MM.1S (cell line): ENCODE data around the gene TTR.

Experiments
- EZH2 ChIP-seq: fragments of 300-600 bp; sonication (generic); optimal IDR thresholded peaks from 2 replicates; pipeline ENCODE3; 2017; ENCODE audit warnings: low read depth, mild to moderate bottlenecking, antibody characterized with exemption, low read length, mixed read lengths
- EZH2phosphoT487 ChIP-seq: fragments of 300-600 bp; sonication (generic); IDR thresholded peaks from 2 replicates; pipeline ENCODE4 v1.6.1; 2018; ENCODE audit warnings: antibody characterized with exemption, low read length
- TF ChIP-seq, protein P1 (sequence below): fragments of 300-600 bp; sonication (generic); IDR thresholded peaks from 2 replicates; pipeline ENCODE4 v1.5.1; 2016; ENCODE audit warnings: antibody characterized with exemption, low read length, mixed read lengths

DNA sequence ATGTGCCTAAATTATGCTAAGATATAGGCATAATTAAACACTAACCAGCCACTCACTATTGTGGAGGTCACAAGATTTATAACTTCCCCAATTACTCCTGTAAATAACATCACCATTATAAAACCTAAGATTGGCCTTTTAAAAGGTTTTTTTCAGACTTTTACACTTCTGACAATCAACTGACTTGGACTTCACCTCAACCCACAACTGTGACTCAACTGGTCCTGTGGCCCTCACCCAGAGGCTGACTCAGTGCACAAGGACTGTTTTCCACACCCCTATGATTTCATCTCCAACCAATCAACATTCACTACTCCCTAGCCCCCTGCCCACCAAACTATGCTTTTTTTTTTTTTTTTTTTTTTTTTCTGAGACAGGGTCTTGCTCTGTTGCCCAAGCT lies 11.6 kb downstream of the TTR start:
- TF ChIP-seq, protein P1, sequence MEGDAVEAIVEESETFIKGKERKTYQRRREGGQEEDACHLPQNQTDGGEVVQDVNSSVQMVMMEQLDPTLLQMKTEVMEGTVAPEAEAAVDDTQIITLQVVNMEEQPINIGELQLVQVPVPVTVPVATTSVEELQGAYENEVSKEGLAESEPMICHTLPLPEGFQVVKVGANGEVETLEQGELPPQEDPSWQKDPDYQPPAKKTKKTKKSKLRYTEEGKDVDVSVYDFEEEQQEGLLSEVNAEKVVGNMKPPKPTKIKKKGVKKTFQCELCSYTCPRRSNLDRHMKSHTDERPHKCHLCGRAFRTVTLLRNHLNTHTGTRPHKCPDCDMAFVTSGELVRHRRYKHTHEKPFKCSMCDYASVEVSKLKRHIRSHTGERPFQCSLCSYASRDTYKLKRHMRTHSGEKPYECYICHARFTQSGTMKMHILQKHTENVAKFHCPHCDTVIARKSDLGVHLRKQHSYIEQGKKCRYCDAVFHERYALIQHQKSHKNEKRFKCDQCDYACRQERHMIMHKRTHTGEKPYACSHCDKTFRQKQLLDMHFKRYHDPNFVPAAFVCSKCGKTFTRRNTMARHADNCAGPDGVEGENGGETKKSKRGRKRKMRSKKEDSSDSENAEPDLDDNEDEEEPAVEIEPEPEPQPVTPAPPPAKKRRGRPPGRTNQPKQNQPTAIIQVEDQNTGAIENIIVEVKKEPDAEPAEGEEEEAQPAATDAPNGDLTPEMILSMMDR: no peak
- TF ChIP-seq EZH2 (no peak), EZH2phosphoT487 (no peak)
